T-helper 1 cell treated with Interleukin-12 subunit alpha and Interleukin-12 subunit beta and Interleukin-4 antibody, amounts not matched to agents 30 μg/mL and 1 μg/mL, for 36 hours (primary cell): ENCODE results near the gene ST8SIA6.
A peak's percentile ranks its signal among the peaks of the same experiment; 100 is the strongest.
"Not testable (repeated sequence)": the region's sequence is repeated elsewhere in the genome, so short reads cannot be mapped to it uniquely, and the experiment has no call there.

Experiments
- H3K27ac Mint-ChIP-seq: one replicate; pipeline ENCODE4 v1.8.0; 2021; ENCODE audit warnings: mild to moderate bottlenecking, mixed read lengths
- H3K27me3 Mint-ChIP-seq: one replicate; pipeline ENCODE4 v1.8.0; 2021; ENCODE audit warnings: low read depth, mixed read lengths
- H3K36me3 Mint-ChIP-seq: one replicate; pipeline ENCODE4 v1.8.0; 2021; ENCODE audit warnings: low read depth, mixed read lengths
- H3K4me1 Mint-ChIP-seq: one replicate; pipeline ENCODE4 v1.8.0; 2021; ENCODE audit warnings: low read depth, mixed read lengths
- H3K4me3 Mint-ChIP-seq: one replicate; pipeline ENCODE4 v1.8.0; 2021; ENCODE audit warnings: mild to moderate bottlenecking, moderate library complexity, mixed read lengths
- H3K9me3 Mint-ChIP-seq: one replicate; pipeline ENCODE4 v1.8.0; 2021; ENCODE audit warnings: mixed read lengths

ST8SIA6 gene

DNA sequence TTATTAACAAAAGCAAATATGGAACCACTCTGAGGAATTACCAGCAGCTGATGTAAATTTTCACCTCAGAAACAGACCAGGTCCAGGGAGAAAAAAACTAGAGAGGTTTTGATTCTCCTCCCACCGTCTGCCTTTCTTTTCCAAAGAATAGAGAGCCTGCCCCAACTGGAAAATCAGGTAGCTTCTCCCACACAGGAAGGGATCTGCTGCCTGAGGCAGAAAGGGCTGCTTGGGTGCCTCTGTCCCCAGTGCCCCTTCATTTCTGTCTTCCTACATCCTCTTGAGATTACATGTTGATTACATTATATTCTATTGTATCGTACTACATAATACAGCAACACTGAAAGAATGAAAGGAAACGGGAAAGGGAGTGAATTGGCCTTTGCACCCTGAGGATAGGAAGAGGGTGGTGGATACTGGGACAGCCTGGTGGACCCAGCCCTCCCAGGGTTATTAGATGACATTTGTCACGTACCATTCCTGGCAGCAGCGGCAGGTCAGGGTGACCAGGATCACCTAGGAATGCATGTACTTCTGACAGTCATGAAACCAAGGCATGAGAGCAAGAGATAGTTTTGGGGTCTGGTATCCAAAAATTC lies 8.9 kb downstream of the ST8SIA6 start:
- Mint-ChIP-seq H3K4me3 (no peak overlapping the region), H3K4me1 (peaks cover 23% of the 10 kb centered on the region), H3K9me3 (peaks cover 13% of the 10 kb centered on the region), H3K27me3 (peaks cover 12% of the 10 kb centered on the region), H3K36me3 (peaks cover 11% of the 10 kb centered on the region), H3K27ac (peak overlapping the region; percentile 26)

DNA sequence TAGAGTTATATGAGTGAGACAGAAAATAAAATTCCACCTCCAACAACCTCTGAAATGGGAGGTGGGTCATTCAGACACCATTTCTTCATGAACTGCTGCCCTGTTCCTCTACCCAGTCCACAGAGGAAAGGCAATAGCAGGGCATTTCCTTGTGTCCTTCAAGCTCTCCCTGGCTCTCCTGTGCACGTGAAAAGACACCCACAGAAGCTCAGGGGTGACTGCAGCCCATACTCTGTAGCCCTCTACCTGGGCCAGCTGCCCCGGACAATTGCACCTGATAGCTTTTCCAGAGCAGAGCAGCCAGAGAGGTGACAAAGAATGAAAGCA lies 10.0 kb downstream of the ST8SIA6 start:
- peak overlapping the region; percentile 55 for H3K27ac Mint-ChIP-seq
- H3K9me3 Mint-ChIP-seq = peaks cover 6% of the 10 kb centered on the region
- H3K36me3 Mint-ChIP-seq = peaks cover 7% of the 10 kb centered on the region
- peaks cover 23% of the 10 kb centered on the region for H3K4me1 Mint-ChIP-seq
- H3K27me3 Mint-ChIP-seq = peaks cover 8% of the 10 kb centered on the region
- H3K4me3 Mint-ChIP-seq = peak overlapping the region; percentile 33

DNA sequence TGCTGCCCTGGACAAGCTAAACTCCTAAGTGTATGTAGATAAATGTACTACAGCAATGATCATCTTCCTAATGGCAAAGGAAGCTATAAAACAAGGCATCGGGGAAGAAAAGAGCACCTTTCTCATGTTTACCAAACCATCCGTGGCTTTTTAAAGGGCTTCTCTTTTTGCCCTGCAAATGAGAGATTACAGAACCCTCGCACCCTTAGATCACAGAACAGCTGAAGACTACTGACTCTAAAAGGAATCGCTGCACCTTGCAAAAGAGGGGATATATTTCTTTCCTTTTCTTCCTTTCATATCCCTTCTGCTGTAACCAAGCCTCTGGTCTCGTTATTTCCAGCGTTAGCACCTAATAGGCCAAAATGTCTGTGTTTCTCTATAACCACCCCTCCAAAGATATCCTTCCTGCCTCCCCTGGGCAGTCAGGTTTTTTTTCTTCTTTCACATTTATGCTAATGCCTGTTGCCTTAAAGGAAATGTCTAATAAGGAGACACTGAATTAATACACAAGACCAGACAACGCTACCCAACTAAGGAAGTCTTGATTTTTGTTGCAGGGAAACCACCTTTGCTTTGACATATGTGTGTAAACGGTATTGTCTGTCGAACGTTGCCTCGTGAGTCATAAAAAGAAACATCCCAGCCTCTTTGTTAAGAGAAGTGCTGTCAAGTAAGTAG lies 10.5 kb downstream of the ST8SIA6 start:
- H3K27me3 Mint-ChIP-seq = peaks cover 11% of the 10 kb centered on the region
- peak overlapping the region; percentile 33 for H3K4me3 Mint-ChIP-seq
- peaks cover 5% of the 10 kb centered on the region for H3K9me3 Mint-ChIP-seq
- peaks cover 4% of the 10 kb centered on the region for H3K36me3 Mint-ChIP-seq
- peaks cover 23% of the 10 kb centered on the region for H3K4me1 Mint-ChIP-seq
- H3K27ac Mint-ChIP-seq = peak overlapping the region; percentile 55

DNA sequence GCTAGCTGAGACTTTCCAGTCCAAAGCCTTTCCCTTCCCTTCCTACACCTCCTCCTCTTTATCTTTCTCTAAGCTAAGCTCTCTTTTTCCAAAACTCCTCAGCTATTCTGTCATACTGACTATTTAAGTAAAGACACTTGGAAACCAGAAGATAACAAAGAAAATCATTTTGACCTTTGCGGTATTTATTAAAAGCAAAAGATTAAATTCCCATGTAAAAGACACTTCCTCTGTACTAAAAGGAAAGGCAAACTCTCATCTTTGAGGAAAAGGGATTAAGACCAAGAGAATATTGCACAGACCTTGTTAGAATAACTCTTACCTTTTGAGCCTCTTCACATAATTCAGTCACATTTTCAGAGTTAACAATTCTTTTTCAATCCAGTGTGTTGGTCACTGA lies 15.8 kb downstream of the ST8SIA6 start:
- peaks cover 18% of the 10 kb centered on the region for H3K27me3 Mint-ChIP-seq
- H3K4me1 Mint-ChIP-seq = peaks cover 2% of the 10 kb centered on the region
- peaks cover 6% of the 10 kb centered on the region for H3K9me3 Mint-ChIP-seq
- no peak overlapping the region for H3K4me3 Mint-ChIP-seq
- H3K36me3 Mint-ChIP-seq = peaks cover 2% of the 10 kb centered on the region
- H3K27ac Mint-ChIP-seq = no peak overlapping the region

DNA sequence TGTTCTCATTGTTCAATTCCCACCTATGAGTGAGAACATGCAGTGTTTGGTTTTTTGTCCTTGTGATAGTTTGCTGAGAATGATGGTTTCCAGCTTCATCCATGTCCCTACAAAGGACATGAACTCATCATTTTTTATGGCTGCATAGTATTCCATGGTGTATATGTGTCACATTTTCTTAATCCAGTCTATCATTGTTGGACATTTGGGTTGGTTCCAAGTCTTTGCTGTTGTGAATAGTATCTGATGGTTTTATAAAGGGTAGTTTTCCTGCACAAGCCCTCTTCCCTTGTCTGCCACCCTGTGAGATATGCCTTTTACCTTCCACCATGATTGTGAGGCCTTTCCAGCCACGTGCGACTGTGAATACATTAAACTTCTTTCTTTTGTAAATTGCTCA lies 17.8 kb downstream of the ST8SIA6 start:
- not testable (repeated sequence) for H3K27ac Mint-ChIP-seq, H3K4me1 Mint-ChIP-seq, H3K4me3 Mint-ChIP-seq, H3K36me3 Mint-ChIP-seq, H3K9me3 Mint-ChIP-seq
- H3K27me3 Mint-ChIP-seq = peaks cover 23% of the 10 kb centered on the region

DNA sequence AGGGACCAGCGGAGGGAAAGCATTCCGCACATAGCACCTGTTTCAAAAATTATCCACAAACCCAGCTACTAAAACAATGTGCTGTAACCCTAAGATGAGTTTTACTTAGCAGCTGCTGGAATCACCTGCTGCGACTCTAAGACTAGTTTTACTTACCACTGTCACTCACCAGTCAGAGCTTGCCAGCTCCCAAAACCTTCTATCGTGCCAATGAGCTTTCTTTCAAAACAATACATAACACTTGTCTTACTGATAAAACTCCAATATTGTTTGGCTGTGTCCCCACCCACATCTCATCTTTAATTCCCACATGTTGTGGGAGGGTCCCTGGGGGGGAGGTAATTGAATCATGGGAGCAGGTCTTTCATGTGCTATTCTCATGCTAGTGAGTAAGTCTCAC lies 18.4 kb downstream of the ST8SIA6 start:
- H3K27ac Mint-ChIP-seq = no peak overlapping the region
- H3K36me3 Mint-ChIP-seq = peaks cover 2% of the 10 kb centered on the region
- H3K27me3 Mint-ChIP-seq = peaks cover 24% of the 10 kb centered on the region
- H3K4me3 Mint-ChIP-seq = no peak overlapping the region
- H3K4me1 Mint-ChIP-seq = peaks cover 6% of the 10 kb centered on the region
- H3K9me3 Mint-ChIP-seq = peaks cover 6% of the 10 kb centered on the region

DNA sequence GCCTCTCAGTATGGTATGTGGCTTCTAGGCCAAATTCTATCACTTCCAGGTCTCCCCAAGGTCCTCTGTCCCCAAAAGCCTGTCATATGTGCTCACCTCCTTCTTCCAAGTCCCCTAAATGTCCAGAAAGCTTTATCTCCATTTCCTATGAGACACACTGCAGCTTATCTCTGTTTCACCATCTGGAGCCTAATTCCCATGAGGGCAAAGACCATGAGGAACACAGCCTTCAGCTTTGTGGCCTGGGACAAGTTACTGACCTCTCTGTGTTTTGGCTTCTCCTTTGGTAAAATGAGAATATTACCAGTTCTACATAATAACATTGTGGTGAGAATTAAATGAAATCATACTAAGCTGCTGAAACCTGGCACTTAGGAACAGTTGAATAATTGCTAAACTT lies 19.2 kb downstream of the ST8SIA6 start:
- peaks cover 2% of the 10 kb centered on the region for H3K36me3 Mint-ChIP-seq
- H3K4me3 Mint-ChIP-seq = no peak overlapping the region
- no peak overlapping the region for H3K27ac Mint-ChIP-seq
- H3K9me3 Mint-ChIP-seq = peaks cover 6% of the 10 kb centered on the region
- H3K27me3 Mint-ChIP-seq = peaks cover 24% of the 10 kb centered on the region
- H3K4me1 Mint-ChIP-seq = peaks cover 12% of the 10 kb centered on the region

DNA sequence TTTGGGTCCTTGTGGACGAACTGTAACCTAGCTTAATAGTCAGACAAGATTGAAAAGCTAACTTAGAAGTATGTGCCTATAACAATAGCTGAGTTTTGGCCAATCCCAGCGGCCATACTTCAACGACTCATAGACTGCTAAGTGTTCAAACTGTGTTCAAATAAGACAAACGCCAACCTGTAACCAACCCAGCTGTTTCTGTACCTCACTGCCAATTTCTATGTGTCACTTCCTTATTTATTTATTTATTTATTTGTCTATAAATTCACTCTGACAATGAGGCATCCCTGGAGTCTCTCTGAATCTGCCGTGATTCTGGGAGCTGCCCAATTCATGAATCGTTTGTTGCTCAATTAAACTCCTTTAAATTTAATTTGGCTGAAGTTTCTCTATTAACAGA lies 21.7 kb downstream of the ST8SIA6 start:
- Mint-ChIP-seq H3K4me3 (no peak overlapping the region), H3K4me1 (peaks cover 35% of the 10 kb centered on the region), H3K9me3 (peaks cover 6% of the 10 kb centered on the region), H3K27me3 (peaks cover 15% of the 10 kb centered on the region), H3K36me3 (peaks cover 2% of the 10 kb centered on the region), H3K27ac (no peak overlapping the region)

DNA sequence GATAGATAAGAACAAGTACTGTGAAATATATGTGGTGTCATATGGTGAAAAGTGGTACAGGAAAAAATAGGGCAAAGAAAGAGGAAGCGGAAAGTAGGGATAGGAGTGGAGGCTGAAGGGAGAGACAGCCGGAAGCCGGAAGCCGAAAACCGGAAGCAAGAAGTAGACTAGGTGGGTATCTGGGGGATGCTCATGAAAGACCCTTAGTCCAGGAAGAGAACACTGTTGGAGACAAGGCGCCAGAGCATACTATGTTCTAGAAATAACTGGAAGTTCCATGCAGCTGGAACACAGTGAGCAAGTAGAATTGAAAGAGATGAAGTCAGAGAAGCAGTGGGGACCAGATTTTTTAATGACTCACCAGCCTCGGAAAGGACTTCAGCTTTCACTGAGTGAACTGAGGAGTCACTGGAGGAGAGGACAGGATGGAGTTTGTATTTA lies 22.5 kb downstream of the ST8SIA6 start:
- no peaks in the 10 kb centered on the region for H3K36me3 Mint-ChIP-seq
- no peak overlapping the region for H3K27ac Mint-ChIP-seq
- peak overlapping the region; percentile 2 for H3K4me3 Mint-ChIP-seq
- H3K9me3 Mint-ChIP-seq = peaks cover 3% of the 10 kb centered on the region
- H3K27me3 Mint-ChIP-seq = peaks cover 15% of the 10 kb centered on the region
- peaks cover 44% of the 10 kb centered on the region for H3K4me1 Mint-ChIP-seq

DNA sequence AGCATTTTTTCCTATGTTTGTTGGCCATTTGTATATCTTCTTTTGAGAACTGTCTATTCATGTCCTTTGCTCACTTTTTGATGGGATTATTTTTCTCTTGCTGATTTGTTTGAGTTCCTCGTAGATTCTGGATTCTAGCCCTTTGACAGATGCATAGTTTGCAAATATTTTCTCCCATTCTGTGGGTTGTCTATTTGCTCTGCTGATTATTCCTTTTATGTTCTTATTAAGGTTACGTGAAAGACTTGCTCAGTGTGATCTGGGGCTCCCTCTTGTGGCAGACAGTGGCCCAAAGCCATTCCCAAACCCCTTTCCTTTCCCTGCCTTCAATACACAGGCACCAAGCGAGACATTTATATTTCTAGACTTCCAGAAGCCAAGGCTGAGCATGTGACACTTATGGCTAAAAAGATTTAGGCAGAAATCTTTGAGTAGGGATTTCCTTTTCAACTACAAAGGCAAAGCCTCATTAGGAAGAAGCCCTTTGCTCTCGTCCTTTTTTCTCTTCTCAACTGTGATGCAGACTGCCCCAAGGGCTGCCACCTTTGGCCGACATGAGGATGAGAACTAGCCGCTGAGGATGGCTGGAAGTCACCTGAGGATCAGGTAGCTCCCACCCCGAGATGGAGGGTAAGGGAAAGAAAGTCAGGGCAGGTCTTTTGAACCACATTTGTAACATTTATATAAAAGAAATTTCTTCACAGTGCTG lies 23.6 kb downstream of the ST8SIA6 start:
- H3K9me3 Mint-ChIP-seq = no peaks in the 10 kb centered on the region
- peaks cover 55% of the 10 kb centered on the region for H3K4me1 Mint-ChIP-seq
- peak overlapping the region; percentile 4 for H3K27ac Mint-ChIP-seq
- peaks cover 15% of the 10 kb centered on the region for H3K27me3 Mint-ChIP-seq
- H3K36me3 Mint-ChIP-seq = no peaks in the 10 kb centered on the region
- no peak overlapping the region for H3K4me3 Mint-ChIP-seq

DNA sequence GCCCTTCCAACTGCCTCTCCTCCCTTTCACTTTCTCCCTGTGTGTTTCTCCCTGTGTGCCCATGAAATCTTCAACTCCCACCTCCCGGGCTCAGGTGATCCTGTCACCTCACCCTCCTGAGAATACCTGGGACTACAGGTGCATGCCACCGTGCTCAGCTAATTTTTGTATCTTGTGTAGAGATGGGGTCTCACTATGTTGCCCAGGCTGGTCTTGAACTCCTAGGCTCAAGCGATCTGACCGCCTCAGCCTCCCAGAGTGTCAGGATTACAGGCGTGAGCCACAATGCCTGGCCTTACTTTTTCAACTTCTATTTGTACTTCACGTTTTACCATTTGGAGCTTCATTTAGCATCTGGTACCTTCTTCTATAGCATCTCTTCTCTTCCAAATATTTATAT lies 24.9 kb downstream of the ST8SIA6 start:
- no peaks in the 10 kb centered on the region for H3K36me3 Mint-ChIP-seq
- peak overlapping the region; percentile 85 for H3K27ac Mint-ChIP-seq
- peak overlapping the region; percentile 72 for H3K4me3 Mint-ChIP-seq
- H3K9me3 Mint-ChIP-seq = no peaks in the 10 kb centered on the region
- peaks cover 15% of the 10 kb centered on the region for H3K27me3 Mint-ChIP-seq
- H3K4me1 Mint-ChIP-seq = peaks cover 62% of the 10 kb centered on the region

DNA sequence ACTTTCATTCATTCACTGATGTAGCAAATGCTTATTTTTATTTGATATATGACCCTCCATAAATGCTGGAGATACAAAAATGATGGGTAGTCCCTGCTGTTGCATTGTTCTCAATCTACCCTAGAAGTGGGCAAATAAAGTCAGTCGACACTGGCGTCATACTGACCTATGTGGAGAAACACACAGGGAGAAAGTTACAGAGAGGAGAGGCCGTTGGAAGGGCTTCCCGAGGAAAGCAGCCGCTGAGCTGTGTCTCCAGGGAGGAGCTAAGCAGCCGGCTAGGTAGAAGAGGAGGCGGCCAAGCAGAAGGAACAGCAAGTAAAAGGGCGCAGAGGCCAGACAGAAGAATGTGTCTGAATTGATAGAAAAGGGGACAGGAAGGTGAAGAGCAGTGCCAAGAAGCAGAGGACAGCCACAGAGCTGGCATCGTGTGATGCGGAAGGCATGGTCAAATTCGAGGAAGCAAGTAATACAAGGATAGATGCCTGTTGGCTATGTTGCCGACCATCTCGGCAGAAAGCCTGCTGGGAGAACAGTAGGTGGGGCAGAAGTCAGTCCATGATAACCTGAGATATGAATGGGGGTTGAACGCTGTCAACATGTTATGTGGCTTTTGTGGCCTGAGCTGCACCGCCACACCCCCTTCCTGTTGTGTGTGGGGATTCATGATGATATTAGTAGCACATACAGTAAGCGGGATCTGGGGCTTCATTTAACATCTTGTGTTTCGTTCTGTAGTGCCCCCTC lies 25.9 kb downstream of the ST8SIA6 start:
- peak overlapping the region; percentile 85 for H3K27ac Mint-ChIP-seq
- no peaks in the 10 kb centered on the region for H3K9me3 Mint-ChIP-seq
- H3K36me3 Mint-ChIP-seq = no peaks in the 10 kb centered on the region
- H3K4me1 Mint-ChIP-seq = peaks cover 67% of the 10 kb centered on the region
- H3K4me3 Mint-ChIP-seq = peak overlapping the region; percentile 72
- H3K27me3 Mint-ChIP-seq = peaks cover 10% of the 10 kb centered on the region

DNA sequence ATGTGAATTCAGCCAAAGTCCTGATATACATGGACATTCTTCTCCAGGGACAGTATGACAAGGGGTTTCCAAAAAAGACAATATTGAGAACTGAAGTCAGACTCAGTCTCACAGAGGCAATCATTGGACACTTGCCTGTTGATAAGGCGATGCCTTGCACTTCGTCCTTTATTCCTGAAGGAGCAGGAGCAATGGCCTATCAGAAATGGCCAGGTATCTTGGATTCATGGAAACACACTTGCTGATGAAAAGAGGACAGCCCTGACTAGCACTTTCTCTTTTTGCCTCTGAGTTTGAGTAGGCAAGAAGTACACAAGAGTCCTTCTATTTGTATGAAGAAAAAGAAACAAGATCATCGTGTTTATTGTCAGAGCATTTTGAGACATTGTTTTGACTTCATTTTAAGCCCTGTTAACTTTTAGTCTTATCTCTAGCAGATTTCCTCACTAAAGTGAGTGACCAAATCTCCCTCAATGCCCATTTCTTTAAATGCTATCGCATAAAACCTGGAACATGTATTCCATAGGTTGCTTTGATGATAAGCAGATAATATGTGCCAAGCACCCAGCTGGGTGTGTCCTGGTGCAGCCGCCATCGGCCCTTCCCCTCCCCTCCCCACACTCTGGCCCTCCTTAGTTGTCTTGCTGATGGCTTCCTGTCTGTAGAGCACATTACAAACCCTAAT lies 26.6 kb downstream of the ST8SIA6 start:
- Mint-ChIP-seq H3K4me3 (peak overlapping the region; percentile 72), H3K27me3 (peaks cover 10% of the 10 kb centered on the region), H3K27ac (peak overlapping the region; percentile 85), H3K36me3 (no peaks in the 10 kb centered on the region), H3K9me3 (no peaks in the 10 kb centered on the region), H3K4me1 (peaks cover 71% of the 10 kb centered on the region)

DNA sequence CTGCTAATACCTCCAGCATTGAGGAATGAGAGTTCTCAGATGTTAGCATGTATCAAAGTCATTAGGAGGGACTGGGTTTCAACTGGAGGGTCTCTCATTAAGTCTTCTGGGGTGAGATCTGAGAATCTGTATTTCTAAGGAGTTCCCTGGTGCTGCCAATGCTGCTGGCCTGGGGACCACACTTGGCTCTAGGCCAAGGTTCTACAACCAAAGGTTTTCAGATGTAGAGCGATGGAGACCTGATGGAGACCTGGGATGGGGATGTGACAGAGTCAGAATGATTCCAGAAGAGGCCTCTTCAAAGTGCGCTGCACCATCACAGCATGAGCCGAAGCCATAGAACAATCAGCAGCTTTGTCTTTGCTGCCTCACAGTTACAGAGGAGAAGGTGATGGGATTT lies 27.2 kb downstream of the ST8SIA6 start:
- Mint-ChIP-seq H3K36me3 (no peaks in the 10 kb centered on the region), H3K9me3 (no peaks in the 10 kb centered on the region), H3K27me3 (peaks cover 12% of the 10 kb centered on the region), H3K27ac (peak overlapping the region; percentile 52), H3K4me3 (no peak overlapping the region), H3K4me1 (peaks cover 71% of the 10 kb centered on the region)
